ENCODE data around the gene TSC22D1. TPM values are rescaled to one million over a fixed set of nuclear protein-coding genes. Genes with fewer than 3 reads are reported as not detected.

TSC22D1 gene
- total RNA-seq, 1 experiment from 2014 or later, result 44.7 TPM

DNA sequence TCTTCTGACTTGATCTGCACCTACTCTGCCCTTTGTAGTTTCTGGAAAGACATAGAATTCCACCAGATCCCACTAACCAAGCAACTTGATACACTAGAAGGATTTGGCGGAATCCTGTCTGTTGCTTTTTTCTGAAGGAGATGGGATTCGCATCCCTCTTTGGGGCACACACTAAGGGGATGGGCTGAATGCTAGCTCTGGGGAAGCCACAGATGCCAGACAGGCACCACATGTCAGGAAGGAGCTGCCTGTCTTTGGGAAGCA is 150.4 kb downstream of the TSC22D1 start:
- H3K4me3 ChIP-seq (ENCODE audit: insufficient read depth, low read depth, low read length), result no peak overlapping the region
- H3K27me3 ChIP-seq (ENCODE audit: control insufficient read depth, insufficient read depth, low read length), result peaks cover 3% of the 10 kb centered on the region; the same call in 1 of the 2 replicates
- DNase-seq, result no peak
- no peaks in the 10 kb centered on the region for H3K36me3 ChIP-seq (replicated peaks; ENCODE audit: control insufficient read depth, insufficient read depth, low read length)

DNA sequence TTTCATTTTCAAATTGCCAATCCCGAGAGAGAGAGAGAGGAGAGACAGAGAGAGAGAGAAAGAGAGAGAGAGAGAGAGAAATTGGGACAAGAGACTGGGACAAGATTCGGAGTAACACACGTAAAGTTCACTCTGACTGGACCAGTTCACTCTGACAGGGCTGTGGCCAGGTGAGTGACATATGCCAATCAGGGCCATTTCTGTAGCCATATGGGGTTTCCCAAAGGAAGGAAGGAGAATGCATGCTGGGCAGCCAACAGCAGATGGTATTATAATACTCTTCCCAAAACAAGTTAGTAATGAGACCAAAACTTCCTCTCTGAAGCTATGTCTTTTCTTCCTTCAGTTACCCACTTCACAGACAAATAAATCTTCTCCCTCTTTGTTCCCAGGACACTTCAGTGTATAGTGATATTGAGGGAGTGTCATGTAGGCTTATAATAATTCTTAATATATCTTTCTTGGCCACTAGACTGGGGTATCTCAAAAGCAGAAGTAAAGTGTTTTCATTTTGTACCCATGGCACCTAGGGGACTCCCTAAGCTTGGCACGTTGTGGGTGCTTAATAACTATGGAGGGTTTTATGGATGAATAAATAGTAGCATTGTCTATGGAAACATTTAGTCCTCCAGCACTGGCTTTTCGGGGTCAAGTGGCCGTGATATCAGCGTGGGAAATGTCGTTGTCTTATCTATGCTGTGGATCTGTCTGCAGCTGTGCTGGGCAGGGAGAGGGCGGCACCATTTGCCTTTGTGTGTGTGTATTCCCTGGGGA is 150.9 kb downstream of the TSC22D1 start:
- H3K27me3 ChIP-seq (ENCODE audit: control insufficient read depth, insufficient read depth, low read length), result peaks cover 3% of the 10 kb centered on the region; the same call in 1 of the 2 replicates
- H3K4me3 ChIP-seq (ENCODE audit: insufficient read depth, low read depth, low read length), result no peak overlapping the region
- peak; percentile 5 for DNase-seq
- H3K36me3 ChIP-seq (replicated peaks; ENCODE audit: control insufficient read depth, insufficient read depth, low read length), result no peaks in the 10 kb centered on the region

DNA sequence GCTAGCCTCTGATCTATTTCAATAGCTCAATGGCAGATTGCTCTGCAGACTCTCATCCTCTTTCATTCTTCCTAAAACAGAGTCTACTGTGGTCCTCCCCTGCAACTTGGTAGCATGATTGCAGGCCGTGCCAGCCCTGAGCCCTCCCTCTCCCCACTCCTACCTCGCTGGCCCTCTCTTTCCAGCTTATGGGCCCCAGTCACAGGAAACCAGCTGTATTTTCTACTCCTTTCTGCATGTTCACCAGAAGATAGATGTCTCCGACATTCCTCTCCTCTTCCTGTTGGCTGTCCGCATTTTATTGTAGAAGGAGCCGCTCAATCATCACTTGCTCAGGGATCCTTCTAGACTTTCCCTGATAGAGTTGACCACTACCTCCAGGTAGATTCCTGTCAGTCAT is 152.3 kb downstream of the TSC22D1 start:
- DNase-seq, result peak; percentile 14
- H3K27me3 ChIP-seq (ENCODE audit: control insufficient read depth, insufficient read depth, low read length), result peaks cover 3% of the 10 kb centered on the region; the same call in 1 of the 2 replicates
- H3K4me3 ChIP-seq (ENCODE audit: insufficient read depth, low read depth, low read length), result no peak overlapping the region
- no peaks in the 10 kb centered on the region for H3K36me3 ChIP-seq (replicated peaks; ENCODE audit: control insufficient read depth, insufficient read depth, low read length)

DNA sequence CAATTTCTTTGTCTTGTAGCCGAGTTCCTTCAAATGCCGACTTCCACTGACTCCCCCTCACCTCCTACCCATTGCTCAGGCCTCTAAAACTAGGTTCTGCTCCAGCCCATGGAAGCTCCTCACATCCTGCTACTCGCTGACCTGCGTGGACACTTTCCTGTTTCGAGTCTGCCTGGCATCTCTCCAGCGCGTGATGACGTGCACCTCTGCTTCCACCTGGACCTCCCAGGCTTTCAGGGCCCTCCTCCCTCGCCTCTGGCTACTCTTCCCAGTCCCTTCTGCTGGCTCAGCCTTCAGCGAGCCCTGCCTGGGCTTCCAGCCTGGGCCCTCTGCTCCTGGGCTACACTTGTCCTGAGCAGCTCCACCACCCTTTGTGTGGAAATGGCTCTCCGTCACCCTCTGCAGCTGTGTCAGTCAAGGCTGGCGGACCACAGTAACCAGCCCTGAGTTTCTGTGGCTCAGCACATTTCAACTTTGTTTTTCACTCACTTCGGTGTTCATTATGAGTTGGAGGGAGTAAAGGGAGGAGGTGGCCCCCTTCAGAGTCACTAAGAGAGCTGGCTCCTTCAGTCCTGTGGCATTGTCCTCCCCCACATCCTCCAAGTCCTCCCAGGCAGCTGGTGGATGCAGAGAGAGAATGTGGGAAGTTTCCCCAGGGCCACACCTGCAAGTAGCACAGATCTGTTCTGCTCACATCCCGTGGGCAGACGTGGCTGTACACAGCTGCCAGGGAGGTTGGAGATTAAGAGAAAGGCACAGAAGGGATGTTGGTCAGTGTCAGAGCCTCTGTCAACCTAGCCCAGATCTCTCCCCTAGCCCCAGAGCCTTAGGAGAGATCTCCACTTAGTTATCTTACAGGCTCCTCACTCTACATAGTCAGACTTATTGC is 153.1 kb downstream of the TSC22D1 start:
- Histone ChIP-seq H3K27me3 (ENCODE audit: control insufficient read depth, insufficient read depth, low read length) (peaks cover 3% of the 10 kb centered on the region; the same call in 1 of the 2 replicates), H3K36me3 (replicated peaks; ENCODE audit: control insufficient read depth, insufficient read depth, low read length) (no peaks in the 10 kb centered on the region), H3K4me3 (ENCODE audit: insufficient read depth, low read depth, low read length) (no peak overlapping the region)
- peak; percentile 26 for DNase-seq

DNA sequence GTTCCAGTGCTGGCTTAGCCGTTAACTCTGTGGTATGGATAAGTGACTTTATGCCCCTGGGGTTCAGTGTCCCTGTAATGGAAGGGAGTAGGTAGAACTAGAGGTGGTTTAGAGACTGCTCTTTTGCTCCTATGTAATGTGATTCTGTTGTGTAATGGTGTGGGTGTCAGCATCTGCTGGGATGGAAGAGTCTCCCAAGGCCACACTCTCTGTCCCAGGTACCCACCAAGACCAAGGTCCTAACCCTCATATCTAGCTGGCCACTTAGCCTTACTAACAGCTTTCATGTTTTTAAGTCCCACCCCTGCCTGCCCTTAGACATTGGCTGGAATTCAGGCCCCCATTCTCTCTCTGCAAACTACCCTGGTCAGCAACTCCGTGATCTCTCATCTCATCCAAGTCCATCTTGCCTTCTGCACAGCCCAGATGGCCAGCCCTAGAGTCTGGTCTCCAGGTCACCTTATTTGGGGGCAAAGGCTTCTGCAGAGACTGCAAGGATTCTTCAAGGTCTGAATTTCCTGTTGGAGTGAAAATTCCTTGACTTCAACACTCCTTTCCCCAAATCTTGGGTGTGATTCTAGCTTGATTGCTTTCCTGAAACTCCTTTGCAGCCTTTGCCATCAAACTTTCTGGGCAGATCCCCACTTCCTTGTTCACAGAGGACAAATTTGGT is 154.1 kb downstream of the TSC22D1 start:
- Histone ChIP-seq H3K27me3 (ENCODE audit: control insufficient read depth, insufficient read depth, low read length) (peaks cover 3% of the 10 kb centered on the region; the same call in 1 of the 2 replicates), H3K4me3 (ENCODE audit: insufficient read depth, low read depth, low read length) (no peak overlapping the region), H3K36me3 (replicated peaks; ENCODE audit: control insufficient read depth, insufficient read depth, low read length) (no peaks in the 10 kb centered on the region)
- DNase-seq, result no peak

DNA sequence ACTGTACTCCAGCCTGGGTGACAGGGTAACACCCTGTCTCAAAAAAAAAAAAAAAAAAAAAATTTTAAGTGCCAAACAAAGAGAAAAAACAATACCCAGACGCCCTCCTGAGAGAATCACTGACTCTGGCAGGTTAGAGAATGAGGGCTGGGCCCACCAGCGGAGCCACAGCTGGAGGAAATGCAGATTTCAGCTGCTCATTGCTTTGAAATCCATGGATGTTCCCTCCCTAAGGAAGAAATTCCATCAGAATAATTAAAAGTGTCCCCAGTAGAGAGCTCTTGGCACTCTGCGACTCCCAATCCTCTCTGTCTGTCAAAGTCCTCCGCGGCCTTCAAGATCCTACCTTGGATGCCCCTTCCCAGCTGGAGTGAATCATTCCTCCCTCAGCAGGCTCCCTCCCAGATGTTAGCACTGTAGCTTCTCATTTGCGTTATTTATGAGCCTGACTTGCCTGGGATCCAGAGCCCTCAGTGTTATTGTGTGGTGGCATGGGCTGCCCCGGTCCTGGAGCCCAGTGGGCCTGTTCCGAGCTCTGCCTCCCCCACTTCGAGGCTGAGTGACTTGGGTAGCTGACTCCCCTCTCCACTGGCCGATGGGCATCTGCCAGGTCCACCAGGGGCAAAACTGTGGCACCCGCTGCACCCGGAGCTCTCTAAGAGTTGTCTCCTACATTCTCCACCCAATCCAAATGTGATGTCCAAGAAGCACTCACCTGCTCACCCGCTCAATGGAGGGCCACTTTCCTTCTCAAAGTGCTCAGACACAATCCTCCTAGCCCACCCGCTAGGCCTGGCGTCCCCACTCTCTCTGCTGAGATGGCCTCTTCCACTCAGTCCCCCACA is 155.5 kb downstream of the TSC22D1 start:
- peak; percentile 69 for DNase-seq
- H3K4me3 ChIP-seq (ENCODE audit: insufficient read depth, low read depth, low read length), result no peak overlapping the region
- no peaks in the 10 kb centered on the region for H3K36me3 ChIP-seq (replicated peaks; ENCODE audit: control insufficient read depth, insufficient read depth, low read length)
- peaks cover 3% of the 10 kb centered on the region for H3K27me3 ChIP-seq (ENCODE audit: control insufficient read depth, insufficient read depth, low read length)

DNA sequence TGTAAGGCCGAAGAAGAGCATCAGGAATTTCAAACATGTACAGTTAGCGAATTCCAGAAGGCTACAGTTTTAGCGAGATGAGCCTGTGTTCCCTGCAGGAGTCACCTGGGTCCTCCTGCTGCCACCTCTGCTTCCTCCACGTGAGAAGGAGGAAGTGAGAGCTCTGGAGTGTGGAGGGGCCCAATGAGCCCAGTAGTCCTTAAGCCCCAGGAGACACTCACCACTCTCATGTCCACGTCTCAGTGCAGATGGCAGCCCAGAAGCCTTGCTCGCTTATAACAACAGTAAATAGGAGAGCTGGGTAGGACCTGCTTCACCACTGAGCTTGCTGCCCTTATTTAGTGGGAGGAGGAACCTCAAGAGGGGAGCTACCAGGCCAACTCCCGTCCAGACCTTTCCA is 158.3 kb downstream of the TSC22D1 start:
- Histone ChIP-seq H3K36me3 (replicated peaks; ENCODE audit: control insufficient read depth, insufficient read depth, low read length) (no peaks in the 10 kb centered on the region), H3K4me3 (ENCODE audit: insufficient read depth, low read depth, low read length) (no peak overlapping the region), H3K27me3 (ENCODE audit: control insufficient read depth, insufficient read depth, low read length) (peaks cover 3% of the 10 kb centered on the region)
- no peak for DNase-seq

DNA sequence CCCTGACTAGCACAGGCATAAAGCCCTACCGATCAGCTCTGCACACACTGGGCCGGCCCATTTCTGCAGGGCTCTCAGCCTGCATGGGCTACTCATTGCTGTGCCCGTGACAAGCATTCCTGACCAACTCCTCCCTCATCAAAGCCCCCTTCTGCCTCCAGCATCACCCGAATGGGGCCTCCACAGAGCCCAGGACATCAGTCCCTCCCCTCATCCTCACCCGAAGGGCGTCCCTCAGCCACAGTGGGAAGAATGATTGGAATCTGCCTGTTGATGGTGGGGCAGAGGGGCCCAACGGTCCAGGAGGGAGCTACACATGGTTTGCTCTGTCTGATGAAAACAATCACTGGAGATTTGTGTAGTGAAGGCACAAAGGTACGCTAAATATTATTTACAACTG is 158.7 kb downstream of the TSC22D1 start:
- DNase-seq, result no peak
- peaks cover 3% of the 10 kb centered on the region for H3K27me3 ChIP-seq (ENCODE audit: control insufficient read depth, insufficient read depth, low read length)
- no peak overlapping the region for H3K4me3 ChIP-seq (ENCODE audit: insufficient read depth, low read depth, low read length)
- H3K36me3 ChIP-seq (replicated peaks; ENCODE audit: control insufficient read depth, insufficient read depth, low read length), result no peaks in the 10 kb centered on the region

DNA sequence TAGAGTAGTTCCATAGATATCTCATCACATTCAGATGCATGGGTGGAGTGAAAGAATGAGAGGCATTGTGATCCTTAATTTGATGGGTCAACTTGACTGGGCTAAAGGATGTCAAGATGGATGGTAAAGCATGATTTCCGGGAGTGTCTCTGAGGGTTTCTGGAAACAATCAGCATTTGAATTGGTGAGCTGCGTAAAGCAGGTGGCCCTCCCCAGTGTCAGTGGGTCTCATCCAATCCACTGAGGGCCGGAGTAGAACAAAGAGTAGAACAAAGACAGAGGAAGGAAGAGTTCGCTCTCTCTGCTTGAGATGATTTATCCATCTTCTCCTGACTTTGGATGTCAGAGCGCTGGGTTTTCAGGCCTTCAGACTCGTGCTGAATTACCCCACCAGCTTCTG is 159.4 kb downstream of the TSC22D1 start:
- no peak for DNase-seq
- Histone ChIP-seq H3K36me3 (replicated peaks; ENCODE audit: control insufficient read depth, insufficient read depth, low read length) (no peaks in the 10 kb centered on the region), H3K4me3 (ENCODE audit: insufficient read depth, low read depth, low read length) (no peak overlapping the region), H3K27me3 (ENCODE audit: control insufficient read depth, insufficient read depth, low read length) (no peaks in the 10 kb centered on the region; the same call in none of the 2 replicates)

DNA sequence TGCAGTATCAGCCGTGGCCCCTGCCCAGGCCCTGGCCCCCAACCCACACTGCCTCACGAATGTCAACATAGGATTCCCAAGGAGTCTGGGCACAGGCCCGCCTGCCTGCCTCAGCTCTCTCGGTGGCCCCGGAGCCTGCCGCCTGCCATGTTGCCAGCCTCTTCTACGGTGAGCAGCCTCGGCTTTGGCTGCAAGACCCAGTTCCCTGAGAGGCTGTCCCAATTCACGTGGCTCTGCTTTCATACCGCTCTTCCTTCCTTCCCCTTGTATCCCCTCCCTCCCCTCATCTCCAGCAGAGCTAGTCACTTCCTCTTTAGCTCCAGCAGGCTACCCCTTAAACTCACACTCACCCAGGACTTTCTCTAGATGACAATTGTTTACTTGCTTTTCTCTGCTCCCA is 159.8 kb downstream of the TSC22D1 start:
- Histone ChIP-seq H3K27me3 (ENCODE audit: control insufficient read depth, insufficient read depth, low read length) (no peaks in the 10 kb centered on the region; the same call in none of the 2 replicates), H3K36me3 (replicated peaks; ENCODE audit: control insufficient read depth, insufficient read depth, low read length) (no peaks in the 10 kb centered on the region), H3K4me3 (ENCODE audit: insufficient read depth, low read depth, low read length) (peak overlapping the region; percentile 31; the same call in 1 of the 2 replicates)
- DNase-seq, result no peak

DNA sequence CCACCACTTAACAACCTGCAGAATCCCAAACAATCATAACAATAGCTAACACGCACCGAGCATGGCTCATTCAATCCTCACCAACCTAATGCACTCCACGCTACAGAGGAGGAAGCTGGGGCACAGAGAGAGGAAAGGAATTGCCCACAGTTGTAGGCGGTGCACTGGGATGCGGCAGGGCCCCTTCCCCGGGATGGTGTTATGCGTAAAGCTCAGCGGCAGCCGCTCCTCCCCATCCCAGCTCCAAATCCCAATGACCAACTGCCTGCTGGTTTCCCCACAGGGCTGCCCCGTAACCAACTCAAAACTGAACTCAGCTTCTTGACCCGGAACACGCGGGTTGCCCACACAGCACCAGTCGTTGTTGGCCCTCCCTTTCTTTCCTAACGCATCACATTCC is 160.3 kb downstream of the TSC22D1 start:
- Histone ChIP-seq H3K36me3 (replicated peaks; ENCODE audit: control insufficient read depth, insufficient read depth, low read length) (no peaks in the 10 kb centered on the region), H3K27me3 (ENCODE audit: control insufficient read depth, insufficient read depth, low read length) (no peaks in the 10 kb centered on the region; the same call in none of the 2 replicates), H3K4me3 (ENCODE audit: insufficient read depth, low read depth, low read length) (peak overlapping the region; percentile 31; the same call in 1 of the 2 replicates)
- DNase-seq, result peak; percentile 79

DNA sequence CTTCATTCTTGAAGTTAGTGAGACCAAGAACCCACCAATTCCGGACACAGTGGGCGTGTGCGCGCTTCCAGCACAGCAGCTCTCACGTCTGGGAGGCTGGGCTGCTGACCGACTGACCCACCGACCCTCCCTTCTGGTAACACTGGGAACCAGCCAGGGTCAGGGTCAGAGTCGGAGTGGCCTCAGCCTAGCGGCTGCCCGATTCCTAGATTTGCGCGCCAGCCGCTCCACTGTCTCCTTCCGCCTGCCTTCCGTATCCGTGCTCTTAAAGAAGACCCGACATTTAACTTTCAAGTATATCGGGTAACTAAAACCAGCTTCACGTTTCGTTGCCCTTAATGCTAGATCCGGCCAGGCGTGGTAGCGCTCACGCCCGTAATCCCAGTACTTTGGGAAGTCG is 161.4 kb downstream of the TSC22D1 start:
- DNase-seq, result no peak
- Histone ChIP-seq H3K36me3 (replicated peaks; ENCODE audit: control insufficient read depth, insufficient read depth, low read length) (no peaks in the 10 kb centered on the region), H3K4me3 (ENCODE audit: insufficient read depth, low read depth, low read length) (peak overlapping the region; percentile 25; the same call in 1 of the 2 replicates), H3K27me3 (ENCODE audit: control insufficient read depth, insufficient read depth, low read length) (no peaks in the 10 kb centered on the region; the same call in none of the 2 replicates)

DNA sequence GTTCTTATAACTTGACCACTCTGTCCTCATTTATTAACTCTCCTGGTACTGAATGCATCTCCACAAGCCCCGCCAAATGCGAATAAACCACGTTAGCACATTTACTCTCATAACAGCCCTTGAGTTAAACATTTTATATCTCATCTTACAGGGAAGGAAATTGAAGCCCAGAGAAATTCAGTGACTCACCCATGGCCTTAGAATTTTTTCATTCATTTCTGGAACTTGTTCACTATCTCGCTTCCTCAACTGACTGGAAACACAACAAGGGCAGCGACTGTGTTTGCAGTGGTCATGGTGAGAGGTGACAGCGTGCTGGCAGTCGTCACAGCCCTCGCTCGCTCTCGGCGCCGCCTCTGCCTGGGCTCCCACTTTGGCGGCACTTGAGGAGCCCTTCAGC is 163.0 kb downstream of the TSC22D1 start:
- Histone ChIP-seq H3K27me3 (ENCODE audit: control insufficient read depth, insufficient read depth, low read length) (no peaks in the 10 kb centered on the region; the same call in none of the 2 replicates), H3K4me3 (ENCODE audit: insufficient read depth, low read depth, low read length) (no peak overlapping the region), H3K36me3 (replicated peaks; ENCODE audit: control insufficient read depth, insufficient read depth, low read length) (no peaks in the 10 kb centered on the region)
- DNase-seq, result no peak

Measured in H7 (cell line).